Measurements from ENCODE around the gene TVP23C. TPM values are rescaled to one million over a fixed set of nuclear protein-coding genes. Genes with fewer than 3 reads are reported as not detected.
"Not testable (repeated sequence)": the region's sequence is repeated elsewhere in the genome, so short reads cannot be mapped to it uniquely, and the experiment has no call there.

The TVP23C gene
- total RNA-seq (40.7 and 41.3 TPM in 2 replicates), polyA plus RNA-seq (15.3 and 23.0 TPM in 2 replicates)

DNA sequence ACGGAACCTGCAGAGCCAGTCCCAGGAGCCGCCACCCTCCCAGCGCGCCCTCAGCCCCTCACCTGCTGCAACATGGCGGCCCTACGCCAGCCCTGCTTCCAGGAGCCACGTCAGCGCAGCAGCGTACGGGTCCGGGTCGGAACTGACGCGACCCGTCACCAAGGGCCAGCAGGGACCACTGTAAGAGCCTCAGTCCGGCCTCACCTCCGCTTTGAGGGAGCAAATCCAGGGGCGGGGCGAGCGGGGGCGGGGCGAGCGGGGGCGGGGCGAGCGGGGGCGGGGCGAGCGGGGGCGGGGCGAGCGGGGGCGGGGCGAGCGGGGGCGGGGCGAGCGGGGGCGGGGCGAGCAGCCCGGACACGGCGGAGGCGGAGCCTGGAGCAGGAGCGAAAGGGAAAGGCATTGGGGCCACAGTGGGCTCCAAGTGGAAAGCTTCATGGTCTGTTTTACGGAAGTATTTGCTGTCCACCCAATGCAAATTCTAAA is at the start of gene TVP23C:
TSS of gene TVP23C (minus strand) at position 109 of the 483 bp plus-strand sequence. CDS start at position 74, 35 bp downstream.
- Histone ChIP-seq H3K4me3 (peak within 1 kb of the TSS; percentile 91), H3K79me2 (peaks cover 19% of the 10 kb centered on the region), H3K4me2 (peak within 1 kb of the TSS; percentile 72), H3K27ac (peak within 1 kb of the TSS; percentile 91), H2AFZ (peak within 1 kb of the TSS; percentile 90)
- not testable (repeated sequence) for H3K9me3 ChIP-seq (ENCODE audit: low read depth); H3K36me3 ChIP-seq (replicated peaks; ENCODE audit: insufficient read depth, low read depth); H3K9me2 ChIP-seq (replicated peaks; ENCODE audit: insufficient read depth); H3K27me3 ChIP-seq; H3K4me1 ChIP-seq (ENCODE audit: insufficient read depth); H4K20me1 ChIP-seq (ENCODE audit: insufficient read depth, poor library complexity, severe bottlenecking)
- peak; percentile 83 for DNase-seq (ENCODE audit: low spot score)
- WGBS (ENCODE audit: low lambda C conversion rate, missing lambda C conversion rate), result 0% methylated on average over 18 of the region's 46 CpGs

DNA sequence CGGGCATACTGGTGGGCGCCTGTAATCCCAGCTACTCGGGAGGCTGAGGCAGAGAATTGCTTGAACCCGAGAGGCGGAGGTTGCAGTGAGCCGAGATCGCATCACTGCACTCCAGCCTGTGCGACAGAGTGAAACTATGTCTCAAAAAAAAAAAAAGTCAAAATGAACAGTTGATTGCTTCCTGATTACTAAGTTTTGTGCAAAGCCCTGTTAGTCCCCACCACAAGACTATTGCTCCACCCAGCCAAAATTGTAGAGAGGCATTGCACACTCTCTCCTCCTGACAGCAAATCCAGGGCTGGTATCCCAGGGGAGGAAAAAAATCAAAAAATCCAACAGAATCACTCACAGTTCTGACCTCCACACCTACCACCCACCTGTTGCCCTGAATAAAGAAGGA is 29.7 kb upstream of the TVP23C start:
- H3K9me3 ChIP-seq (ENCODE audit: low read depth); H2AFZ ChIP-seq; H3K79me2 ChIP-seq; H3K4me1 ChIP-seq (ENCODE audit: insufficient read depth); H3K4me3 ChIP-seq; H3K9me2 ChIP-seq (replicated peaks; ENCODE audit: insufficient read depth); H4K20me1 ChIP-seq (ENCODE audit: insufficient read depth, poor library complexity, severe bottlenecking); H3K36me3 ChIP-seq (replicated peaks; ENCODE audit: insufficient read depth, low read depth); H3K27me3 ChIP-seq; H3K27ac ChIP-seq; DNase-seq (ENCODE audit: low spot score); H3K4me2 ChIP-seq: not testable (repeated sequence)
- WGBS (ENCODE audit: low lambda C conversion rate, missing lambda C conversion rate), result 96% methylated on average over 7 of the region's 8 CpGs

DNA sequence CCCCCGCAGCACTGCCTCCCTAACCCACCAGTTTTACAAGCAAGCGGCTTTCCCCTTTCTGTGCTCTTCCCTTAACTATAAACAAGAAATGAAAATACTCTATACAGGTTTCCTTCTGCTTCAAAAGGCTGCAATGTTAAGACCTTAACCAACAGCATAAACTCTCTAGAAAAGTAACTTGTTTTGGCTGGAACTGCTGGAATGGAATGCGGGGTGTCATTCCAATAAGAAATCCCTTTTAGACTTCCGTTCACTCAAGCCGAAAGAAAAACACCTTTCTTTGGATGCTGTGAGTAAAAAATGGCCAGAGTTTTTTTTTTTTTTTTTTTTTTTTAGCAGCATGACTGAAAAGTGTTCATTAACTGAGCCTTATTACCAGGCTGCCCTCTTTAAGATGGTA is 28.7 kb upstream of the TVP23C start:
- not testable (repeated sequence) for H3K9me2 ChIP-seq (replicated peaks; ENCODE audit: insufficient read depth); H3K79me2 ChIP-seq; H2AFZ ChIP-seq; DNase-seq (ENCODE audit: low spot score); H4K20me1 ChIP-seq (ENCODE audit: insufficient read depth, poor library complexity, severe bottlenecking); H3K27ac ChIP-seq; H3K4me3 ChIP-seq; H3K27me3 ChIP-seq; H3K9me3 ChIP-seq (ENCODE audit: low read depth); H3K4me1 ChIP-seq (ENCODE audit: insufficient read depth); H3K36me3 ChIP-seq (replicated peaks; ENCODE audit: insufficient read depth, low read depth); H3K4me2 ChIP-seq
- 61% methylated on average over 5 of the region's 5 CpGs for WGBS (ENCODE audit: low lambda C conversion rate, missing lambda C conversion rate)

DNA sequence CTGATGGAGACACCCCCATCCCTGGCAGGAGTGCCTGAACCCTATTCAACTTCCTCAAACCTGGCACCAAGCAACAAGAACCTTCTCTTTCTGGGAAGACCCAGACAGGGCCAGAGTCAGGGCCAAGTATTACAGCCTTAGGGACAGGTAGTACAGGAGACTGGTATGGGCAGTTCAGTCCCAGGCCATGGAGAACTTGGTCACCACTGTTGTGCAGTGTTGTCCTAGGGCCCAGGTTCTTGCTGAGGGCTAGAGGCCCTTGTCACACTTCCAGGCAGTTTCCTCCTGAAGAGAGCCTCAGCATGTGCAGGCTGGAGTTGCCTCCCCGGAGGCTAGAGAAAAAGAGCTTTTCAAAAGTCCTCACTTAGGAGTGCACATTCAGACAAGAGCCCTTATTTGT is 27.6 kb upstream of the TVP23C start:
- H3K4me1 ChIP-seq (ENCODE audit: insufficient read depth); H3K27ac ChIP-seq; H3K27me3 ChIP-seq; H3K9me2 ChIP-seq (replicated peaks; ENCODE audit: insufficient read depth); H4K20me1 ChIP-seq (ENCODE audit: insufficient read depth, poor library complexity, severe bottlenecking); H3K36me3 ChIP-seq (replicated peaks; ENCODE audit: insufficient read depth, low read depth); DNase-seq (ENCODE audit: low spot score); H3K79me2 ChIP-seq; H3K9me3 ChIP-seq (ENCODE audit: low read depth); H2AFZ ChIP-seq; H3K4me3 ChIP-seq; H3K4me2 ChIP-seq: not testable (repeated sequence)
- WGBS (ENCODE audit: low lambda C conversion rate, missing lambda C conversion rate), result 91% methylated on average over 1 of the region's 1 CpG

DNA sequence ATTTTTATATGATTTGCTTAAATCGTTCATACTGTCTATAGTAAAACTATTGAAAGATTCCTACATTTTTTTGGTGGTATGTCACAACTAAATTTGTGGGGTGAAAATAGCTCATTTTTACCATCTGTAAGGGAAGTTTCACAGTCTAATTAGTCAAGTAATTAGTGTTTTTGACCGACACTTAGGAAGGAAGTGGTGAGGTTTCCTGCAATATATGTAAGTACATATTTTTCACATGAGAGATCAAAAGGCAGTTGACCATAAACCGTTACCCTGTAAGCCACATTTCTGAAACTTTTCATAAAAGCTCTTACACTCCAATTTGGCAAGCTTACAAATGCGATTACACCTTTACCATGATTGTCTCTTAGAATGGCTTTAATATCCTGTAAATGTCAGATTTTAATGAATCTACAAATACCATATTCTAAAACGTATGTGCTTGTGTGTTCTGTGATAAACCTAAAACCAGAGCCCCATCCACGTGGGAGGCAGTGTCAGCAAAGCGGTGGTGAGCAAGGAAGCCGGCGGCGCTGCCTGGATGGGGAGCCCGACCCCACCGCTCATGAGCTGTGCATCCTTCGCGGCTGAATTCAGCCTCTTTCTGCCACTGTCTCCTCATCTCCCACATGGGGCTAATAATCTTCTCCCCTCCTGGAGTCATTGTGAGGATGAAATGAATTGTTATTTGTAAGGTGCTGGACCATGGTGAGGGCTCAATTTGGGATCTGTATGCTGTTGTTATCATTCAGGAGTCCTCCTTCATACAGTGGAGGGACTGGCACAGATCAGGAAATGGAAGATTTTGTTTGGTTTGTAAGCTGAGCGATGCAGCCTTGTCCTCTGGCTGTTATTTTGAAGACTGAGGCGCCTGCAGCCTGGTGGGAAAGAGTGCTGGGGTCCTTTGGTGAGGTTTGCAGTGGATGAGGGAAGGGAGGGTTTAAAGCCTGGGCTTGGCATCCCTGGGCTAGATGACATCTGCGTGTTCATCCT is 26.6 kb upstream of the TVP23C start:
- H3K4me2 ChIP-seq; H3K79me2 ChIP-seq; H4K20me1 ChIP-seq (ENCODE audit: insufficient read depth, poor library complexity, severe bottlenecking); H3K9me2 ChIP-seq (replicated peaks; ENCODE audit: insufficient read depth); H3K36me3 ChIP-seq (replicated peaks; ENCODE audit: insufficient read depth, low read depth); H3K27me3 ChIP-seq; H3K4me3 ChIP-seq; H3K4me1 ChIP-seq (ENCODE audit: insufficient read depth); H3K27ac ChIP-seq; H3K9me3 ChIP-seq (ENCODE audit: low read depth); H2AFZ ChIP-seq; DNase-seq (ENCODE audit: low spot score): not testable (repeated sequence)
- WGBS (ENCODE audit: low lambda C conversion rate, missing lambda C conversion rate), result 86% methylated on average over 13 of the region's 17 CpGs

DNA sequence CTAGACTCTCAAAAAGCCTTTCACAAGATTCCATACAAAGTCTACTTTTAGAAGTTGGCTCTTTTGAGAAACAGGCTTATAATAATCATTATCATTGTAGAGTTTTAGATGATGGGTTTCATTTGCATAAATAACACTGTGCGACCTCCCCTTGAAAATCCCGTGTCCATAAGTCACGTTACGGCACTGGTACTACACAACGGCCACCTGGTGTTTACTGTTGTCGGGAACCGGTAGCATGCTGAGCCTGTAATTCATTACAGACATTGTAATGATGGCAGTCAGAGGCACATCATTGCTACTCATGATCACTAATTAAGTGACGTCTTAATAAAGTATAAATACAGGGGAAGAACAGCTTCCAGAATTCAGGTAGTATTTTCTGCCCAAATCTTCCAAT is 24.7 kb upstream of the TVP23C start:
- H3K9me2 ChIP-seq (replicated peaks; ENCODE audit: insufficient read depth); H3K27ac ChIP-seq; H3K79me2 ChIP-seq; H4K20me1 ChIP-seq (ENCODE audit: insufficient read depth, poor library complexity, severe bottlenecking); H3K4me1 ChIP-seq (ENCODE audit: insufficient read depth); H3K27me3 ChIP-seq; H3K4me3 ChIP-seq; DNase-seq (ENCODE audit: low spot score); H3K36me3 ChIP-seq (replicated peaks; ENCODE audit: insufficient read depth, low read depth); H3K4me2 ChIP-seq; H2AFZ ChIP-seq; H3K9me3 ChIP-seq (ENCODE audit: low read depth): not testable (repeated sequence)
- WGBS (ENCODE audit: low lambda C conversion rate, missing lambda C conversion rate), result 84% methylated on average over 8 of the region's 8 CpGs

DNA sequence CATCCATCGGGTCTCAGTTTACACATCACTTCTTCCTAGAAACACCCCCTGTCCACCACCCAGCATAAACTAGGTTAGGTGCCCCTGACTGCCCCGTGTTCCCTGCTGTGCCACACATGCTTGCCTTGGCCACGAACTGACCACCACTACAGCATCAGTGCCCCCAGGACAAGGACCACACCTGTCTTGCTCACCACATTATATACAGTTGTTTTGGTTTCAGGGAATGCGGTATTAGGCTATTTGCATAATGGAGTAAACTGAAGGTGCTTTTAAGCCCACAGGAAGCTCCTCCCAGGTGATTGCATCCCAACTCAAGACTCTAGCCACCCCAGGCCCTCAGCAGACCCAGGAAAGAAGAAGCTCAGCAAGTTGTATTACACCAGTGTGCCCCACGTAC is 20.0 kb upstream of the TVP23C start:
- DNase-seq (ENCODE audit: low spot score); H3K9me3 ChIP-seq (ENCODE audit: low read depth); H4K20me1 ChIP-seq (ENCODE audit: insufficient read depth, poor library complexity, severe bottlenecking); H3K79me2 ChIP-seq; H3K4me3 ChIP-seq; H3K27me3 ChIP-seq; H2AFZ ChIP-seq; H3K27ac ChIP-seq; H3K36me3 ChIP-seq (replicated peaks; ENCODE audit: insufficient read depth, low read depth); H3K9me2 ChIP-seq (replicated peaks; ENCODE audit: insufficient read depth); H3K4me2 ChIP-seq; H3K4me1 ChIP-seq (ENCODE audit: insufficient read depth): not testable (repeated sequence)
- WGBS (ENCODE audit: low lambda C conversion rate, missing lambda C conversion rate), result 83% methylated on average over 3 of the region's 5 CpGs

DNA sequence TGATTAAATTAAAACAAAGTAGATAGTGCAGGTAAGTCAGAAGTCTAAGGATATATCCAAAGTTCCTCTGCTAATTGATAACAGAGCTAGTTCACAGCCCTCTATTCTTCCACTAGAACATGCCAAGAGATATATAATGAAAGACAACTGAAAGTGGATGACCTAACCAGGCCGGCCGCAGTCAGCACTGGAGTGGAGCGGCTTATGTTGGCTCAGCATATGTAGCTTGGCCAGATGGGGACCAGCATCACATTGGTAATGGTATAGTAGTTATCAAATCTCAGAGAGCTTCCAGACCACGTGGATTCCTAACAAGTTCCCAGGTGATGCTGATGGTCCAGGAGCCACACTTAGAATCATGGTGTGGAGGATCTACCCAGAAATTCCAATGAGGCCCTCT is 18.2 kb upstream of the TVP23C start:
- H3K4me3 ChIP-seq; H3K4me1 ChIP-seq (ENCODE audit: insufficient read depth); H3K27ac ChIP-seq; H3K36me3 ChIP-seq (replicated peaks; ENCODE audit: insufficient read depth, low read depth); H2AFZ ChIP-seq; H3K4me2 ChIP-seq; DNase-seq (ENCODE audit: low spot score); H3K27me3 ChIP-seq; H3K9me3 ChIP-seq (ENCODE audit: low read depth); H3K79me2 ChIP-seq; H4K20me1 ChIP-seq (ENCODE audit: insufficient read depth, poor library complexity, severe bottlenecking); H3K9me2 ChIP-seq (replicated peaks; ENCODE audit: insufficient read depth): not testable (repeated sequence)
- WGBS (ENCODE audit: low lambda C conversion rate, missing lambda C conversion rate), result 93% methylated on average over 3 of the region's 4 CpGs

DNA sequence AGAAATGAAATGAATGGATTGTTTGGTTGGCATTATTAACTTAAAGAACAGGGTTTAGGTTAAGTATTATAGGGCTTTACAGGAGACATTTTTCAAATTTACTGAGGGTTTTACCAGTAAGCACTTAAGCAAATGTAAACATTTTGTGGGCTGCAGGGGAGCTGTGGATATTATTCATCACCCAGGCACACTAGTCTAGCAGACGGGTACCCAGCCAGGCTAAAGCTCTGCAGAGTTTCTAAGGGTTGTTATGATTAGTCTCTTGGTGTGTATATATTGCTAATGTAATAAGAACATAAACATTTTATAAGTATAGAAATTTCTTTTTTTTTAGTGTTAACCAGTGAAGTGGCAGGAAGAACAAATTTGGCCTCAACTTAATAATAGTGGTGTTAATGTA is 13.6 kb upstream of the TVP23C start:
- not testable (repeated sequence) for H3K4me1 ChIP-seq (ENCODE audit: insufficient read depth); H3K9me3 ChIP-seq (ENCODE audit: low read depth); H2AFZ ChIP-seq; H3K4me3 ChIP-seq; H3K79me2 ChIP-seq; H3K36me3 ChIP-seq (replicated peaks; ENCODE audit: insufficient read depth, low read depth); H3K4me2 ChIP-seq; H3K27me3 ChIP-seq; H4K20me1 ChIP-seq (ENCODE audit: insufficient read depth, poor library complexity, severe bottlenecking); H3K9me2 ChIP-seq (replicated peaks; ENCODE audit: insufficient read depth); DNase-seq (ENCODE audit: low spot score); H3K27ac ChIP-seq
- no CpG with 5 or more reads among the region's 1 CpG for WGBS (ENCODE audit: low lambda C conversion rate, missing lambda C conversion rate)
